Measurements from ENCODE around the gene CMSS1. TPM values are rescaled to one million over a fixed set of nuclear protein-coding genes. Genes with fewer than 3 reads are reported as not detected.

CMSS1 gene
- total RNA-seq, 1 experiment from 2014 or later = 117 TPM

DNA sequence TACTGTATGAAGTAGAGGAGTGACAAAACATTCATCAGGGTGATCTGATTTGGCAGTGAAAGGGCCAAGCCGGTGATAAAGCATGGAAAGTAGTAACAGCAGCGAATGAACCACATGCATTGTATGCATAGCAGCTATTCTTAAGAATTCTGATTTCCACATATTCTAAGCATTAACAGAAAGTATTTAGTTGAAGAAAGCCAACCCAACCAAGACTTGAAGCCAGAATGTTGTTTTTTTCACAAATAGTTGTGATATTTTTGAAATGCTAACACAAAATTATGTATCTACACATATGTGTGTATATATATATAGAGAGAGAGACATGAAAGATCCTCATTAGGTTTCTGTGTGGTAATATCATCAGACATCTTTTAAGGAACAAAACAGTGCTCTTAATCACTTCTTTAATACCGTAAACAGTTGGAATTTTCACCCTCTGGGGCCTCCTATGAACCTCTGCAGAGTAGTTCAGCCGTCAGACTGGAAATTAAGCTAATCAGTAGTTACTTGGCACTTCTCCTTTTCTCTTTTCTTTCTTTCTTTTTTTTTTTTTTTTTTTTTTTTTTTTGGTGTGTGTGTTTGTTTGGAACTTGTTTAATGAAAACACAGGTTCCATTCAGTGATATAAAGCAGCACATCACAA lies 139.6 kb downstream of the CMSS1 start:
- H3K9me3 Mint-ChIP-seq (ENCODE audit: unreplicated experiment) = no peaks in the 10 kb centered on the region
- no peaks in the 10 kb centered on the region for H3K36me3 Mint-ChIP-seq (ENCODE audit: insufficient read depth, unreplicated experiment)
- DNase-seq (ENCODE audit: unreplicated experiment) = no peak
- TF ChIP-seq, protein P1, sequence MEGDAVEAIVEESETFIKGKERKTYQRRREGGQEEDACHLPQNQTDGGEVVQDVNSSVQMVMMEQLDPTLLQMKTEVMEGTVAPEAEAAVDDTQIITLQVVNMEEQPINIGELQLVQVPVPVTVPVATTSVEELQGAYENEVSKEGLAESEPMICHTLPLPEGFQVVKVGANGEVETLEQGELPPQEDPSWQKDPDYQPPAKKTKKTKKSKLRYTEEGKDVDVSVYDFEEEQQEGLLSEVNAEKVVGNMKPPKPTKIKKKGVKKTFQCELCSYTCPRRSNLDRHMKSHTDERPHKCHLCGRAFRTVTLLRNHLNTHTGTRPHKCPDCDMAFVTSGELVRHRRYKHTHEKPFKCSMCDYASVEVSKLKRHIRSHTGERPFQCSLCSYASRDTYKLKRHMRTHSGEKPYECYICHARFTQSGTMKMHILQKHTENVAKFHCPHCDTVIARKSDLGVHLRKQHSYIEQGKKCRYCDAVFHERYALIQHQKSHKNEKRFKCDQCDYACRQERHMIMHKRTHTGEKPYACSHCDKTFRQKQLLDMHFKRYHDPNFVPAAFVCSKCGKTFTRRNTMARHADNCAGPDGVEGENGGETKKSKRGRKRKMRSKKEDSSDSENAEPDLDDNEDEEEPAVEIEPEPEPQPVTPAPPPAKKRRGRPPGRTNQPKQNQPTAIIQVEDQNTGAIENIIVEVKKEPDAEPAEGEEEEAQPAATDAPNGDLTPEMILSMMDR (IDR thresholded peaks at IDR 0.05; ENCODE audit: unreplicated experiment) = no peak
- BruUV-seq (replicated peaks) = no TSS peak
- H3K4me3 Mint-ChIP-seq (ENCODE audit: unreplicated experiment) = no peak overlapping the region
- POLR2A ChIA-PET = interaction anchor here (2.0 kb wide), 1 partner anchor 9 kb away, joined by 9 read pairs; no protein-coding TSS in a partner anchor
- CTCF ChIA-PET = interaction anchor here (0.5 to 1.0 kb wide), 6 partner anchors 10 to 303 kb away, joined by 3 to 4 read pairs (median 3); partner anchors contain the start of gene TBC1D23
- intact Hi-C loops (cut with micrococcal nuclease) = no loop called here
- H3K27me3 Mint-ChIP-seq (ENCODE audit: insufficient read depth, unreplicated experiment) = no peaks in the 10 kb centered on the region
- H3K27ac Mint-ChIP-seq (ENCODE audit: low read depth, unreplicated experiment) = no peak overlapping the region
- H3K4me1 Mint-ChIP-seq (ENCODE audit: insufficient read depth, unreplicated experiment) = no peaks in the 10 kb centered on the region

DNA sequence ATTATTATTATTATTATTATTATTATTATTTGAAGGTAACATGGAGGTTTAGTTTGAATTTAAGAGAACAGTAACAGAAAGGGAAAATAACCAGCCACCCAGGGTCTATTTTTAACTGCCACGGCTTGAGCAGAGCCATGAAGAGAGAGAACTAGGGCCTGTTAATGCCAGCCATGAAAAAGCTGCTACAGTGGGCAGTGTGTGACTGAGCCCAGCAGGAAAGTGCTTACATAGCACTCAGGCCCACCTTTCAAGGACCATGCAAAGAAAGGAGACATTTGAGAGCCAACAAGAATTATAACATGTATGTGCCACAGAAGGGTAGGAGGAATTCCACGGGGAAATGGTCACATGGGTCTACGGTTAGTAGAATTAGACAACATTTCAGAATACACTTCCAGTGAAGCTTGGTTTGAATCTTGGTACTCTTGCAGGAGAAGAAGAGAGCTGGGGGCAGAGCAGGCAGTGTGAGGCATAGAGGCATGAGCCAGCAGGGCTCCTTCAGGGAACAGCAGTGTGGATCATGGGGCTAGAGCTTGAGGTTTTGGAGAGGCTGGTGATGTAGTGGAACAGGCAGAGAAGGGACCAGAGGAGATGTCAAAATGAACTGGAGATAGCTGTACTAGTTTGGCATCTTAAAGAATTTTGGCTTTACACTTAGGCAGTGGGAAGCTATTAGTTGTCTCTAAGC lies 140.7 kb downstream of the CMSS1 start:
- H3K27ac Mint-ChIP-seq (ENCODE audit: low read depth, unreplicated experiment) = no peak overlapping the region
- no TSS peak for BruUV-seq (replicated peaks)
- no peaks in the 10 kb centered on the region for H3K27me3 Mint-ChIP-seq (ENCODE audit: insufficient read depth, unreplicated experiment)
- TF ChIP-seq, protein P1 (IDR thresholded peaks at IDR 0.05; ENCODE audit: unreplicated experiment) = no peak
- no peaks in the 10 kb centered on the region for H3K4me1 Mint-ChIP-seq (ENCODE audit: insufficient read depth, unreplicated experiment)
- DNase-seq (ENCODE audit: unreplicated experiment) = no peak
- ChIA-PET CTCF (interaction anchor here (0.7 to 1.1 kb wide), 2 partner anchors 11 to 136 kb away, joined by 3 read pairs; no protein-coding TSS in a partner anchor), POLR2A (interaction anchor here (1.4 to 2.0 kb wide), 2 partner anchors 9 to 10 kb away, joined by 4 to 9 read pairs; no protein-coding TSS in a partner anchor)
- no peak overlapping the region for H3K4me3 Mint-ChIP-seq (ENCODE audit: unreplicated experiment)
- no peaks in the 10 kb centered on the region for H3K9me3 Mint-ChIP-seq (ENCODE audit: unreplicated experiment)
- intact Hi-C loops (cut with micrococcal nuclease) = no loop called here
- H3K36me3 Mint-ChIP-seq (ENCODE audit: insufficient read depth, unreplicated experiment) = no peaks in the 10 kb centered on the region

DNA sequence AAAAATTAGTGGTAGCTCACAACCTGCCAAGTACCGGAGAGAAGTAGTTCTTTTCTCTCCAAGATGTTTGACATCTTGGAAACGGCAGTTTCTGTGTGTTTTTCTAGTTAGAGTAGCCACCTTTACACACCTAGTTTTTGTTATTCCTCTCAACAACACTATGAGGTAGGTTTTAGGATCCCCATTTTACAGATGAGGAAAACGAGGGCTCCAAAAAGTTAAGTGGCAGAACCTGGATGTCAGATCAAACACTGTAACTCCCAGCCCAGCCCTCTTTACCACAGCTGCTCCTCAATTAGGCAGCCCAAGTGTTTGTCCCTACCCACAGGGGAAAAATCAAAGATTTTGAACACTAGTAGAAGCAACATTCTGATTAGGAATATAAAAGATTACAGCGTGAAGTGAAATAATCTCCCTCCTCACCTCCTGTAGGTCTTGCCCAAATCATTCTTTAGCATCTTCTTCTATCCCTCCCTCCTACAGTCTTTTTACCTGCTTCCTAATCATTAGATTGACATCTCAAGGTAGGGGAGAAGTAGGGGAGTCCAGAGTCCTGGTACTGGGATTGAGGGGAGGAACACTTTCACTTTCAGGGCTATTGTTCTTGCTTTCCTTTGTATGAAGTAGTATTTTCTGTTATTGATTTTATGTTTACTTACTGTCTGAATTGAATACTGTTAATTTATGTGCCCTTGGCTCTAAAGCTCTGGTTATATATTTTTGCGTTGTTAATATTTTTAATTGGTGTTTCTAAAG lies 142.6 kb downstream of the CMSS1 start:
- H3K4me3 Mint-ChIP-seq (ENCODE audit: unreplicated experiment) = no peak overlapping the region
- DNase-seq (ENCODE audit: unreplicated experiment) = no peak
- H3K36me3 Mint-ChIP-seq (ENCODE audit: insufficient read depth, unreplicated experiment) = no peaks in the 10 kb centered on the region
- POLR2A ChIA-PET = interaction anchor here (1.1 to 1.6 kb wide), 3 partner anchors 9 to 21 kb away, joined by 3 to 6 read pairs (median 5); no protein-coding TSS in a partner anchor
- H3K9me3 Mint-ChIP-seq (ENCODE audit: unreplicated experiment) = no peaks in the 10 kb centered on the region
- H3K4me1 Mint-ChIP-seq (ENCODE audit: insufficient read depth, unreplicated experiment) = peaks cover 9% of the 10 kb centered on the region
- TF ChIP-seq, protein P1 (IDR thresholded peaks at IDR 0.05; ENCODE audit: unreplicated experiment) = no peak
- CTCF ChIA-PET = interaction anchor here (0.9 kb wide), 1 partner anchor 19 kb away, joined by 3 read pairs; no protein-coding TSS in a partner anchor
- no peak overlapping the region for H3K27ac Mint-ChIP-seq (ENCODE audit: low read depth, unreplicated experiment)
- no peaks in the 10 kb centered on the region for H3K27me3 Mint-ChIP-seq (ENCODE audit: insufficient read depth, unreplicated experiment)
- intact Hi-C loops (cut with micrococcal nuclease) = no loop called here
- no TSS peak for BruUV-seq (replicated peaks)

DNA sequence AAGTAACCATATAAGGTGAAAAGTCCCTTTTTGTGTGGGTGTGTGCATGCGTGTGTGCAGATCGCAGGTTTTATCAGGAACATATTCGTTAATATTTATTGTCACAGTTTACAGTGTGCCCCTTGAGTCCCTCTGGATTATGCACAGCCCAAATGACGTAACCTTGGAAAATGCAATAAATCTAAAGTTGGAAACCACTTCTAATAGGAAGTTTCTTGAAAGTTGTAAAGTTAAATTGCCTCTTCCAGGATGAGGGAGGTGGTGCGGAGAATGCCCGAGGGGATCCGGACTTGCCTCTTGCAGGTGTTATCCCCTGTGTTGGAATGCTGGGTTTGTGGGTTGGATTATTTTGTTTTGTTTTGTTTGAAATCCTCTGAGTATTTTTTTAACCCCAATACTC lies 143.3 kb downstream of the CMSS1 start:
- no TSS peak for BruUV-seq (replicated peaks)
- TF ChIP-seq, protein P1 (IDR thresholded peaks at IDR 0.05; ENCODE audit: unreplicated experiment) = no peak
- no peaks in the 10 kb centered on the region for H3K36me3 Mint-ChIP-seq (ENCODE audit: insufficient read depth, unreplicated experiment)
- no peak for DNase-seq (ENCODE audit: unreplicated experiment)
- intact Hi-C loops (cut with micrococcal nuclease) = no loop called here
- CTCF ChIA-PET = no interaction called here
- POLR2A ChIA-PET = interaction anchor here (1.1 to 1.6 kb wide), 3 partner anchors 10 to 22 kb away, joined by 3 to 6 read pairs (median 5); no protein-coding TSS in a partner anchor
- no peaks in the 10 kb centered on the region for H3K9me3 Mint-ChIP-seq (ENCODE audit: unreplicated experiment)
- H3K27ac Mint-ChIP-seq (ENCODE audit: low read depth, unreplicated experiment) = no peak overlapping the region
- H3K4me1 Mint-ChIP-seq (ENCODE audit: insufficient read depth, unreplicated experiment) = peaks cover 10% of the 10 kb centered on the region
- H3K27me3 Mint-ChIP-seq (ENCODE audit: insufficient read depth, unreplicated experiment) = no peaks in the 10 kb centered on the region
- no peak overlapping the region for H3K4me3 Mint-ChIP-seq (ENCODE audit: unreplicated experiment)

Measured in MCF 10A (cell line).